Kidney (tissue), 14 donors: Measurements from ENCODE around the gene PEAK1. TPM values are rescaled to one million over a fixed set of nuclear protein-coding genes. Genes with fewer than 3 reads are reported as not detected.

Experiments
- DNase-seq, 5 donors: peaks; one replicate each; pipeline ENCODE4 v3.0.0-alpha.2; 2013 to 2020
- FAIRE-seq: peaks from 2 replicates; lab custom pipeline; 2012; peaks lifted over from hg19 to GRCh38; lab: Jason Lieb, UNC
- H3K27ac ChIP-seq, 2 donors: one replicate each; pipeline ENCODE4 v1.7.0; 2013; ENCODE audit warnings: low read depth in 2 of 2, low read length in 2 of 2, inconsistent platforms in 1 of 2
- H3K27me3 ChIP-seq: one replicate; pipeline ENCODE4 v1.7.1; 2013; ENCODE audit warnings: low read length, inconsistent platforms; ENCODE audit not compliant: control insufficient read depth, insufficient read depth
- H3K36me3 ChIP-seq, 3 donors: one replicate each; pipeline versions ENCODE4 v1.7.0 to v1.7.1; 2013; ENCODE audit warnings: low read length in 3 of 3, control low read depth in 1 of 3, inconsistent platforms in 1 of 3; ENCODE audit not compliant: insufficient read depth in 3 of 3, control insufficient read depth in 2 of 3
- H3K4me1 ChIP-seq, 3 donors: one replicate each; pipeline versions ENCODE4 v1.7.0 to v1.7.1; 2013; ENCODE audit warnings: low read length in 3 of 3, inconsistent platforms in 1 of 3, low read depth in 1 of 3; ENCODE audit not compliant: control insufficient read depth in 2 of 3, insufficient read depth in 2 of 3
- H3K4me3 ChIP-seq, 3 donors: one replicate each; pipeline versions ENCODE4 v1.7.0 to v1.8.1; 2013; ENCODE audit warnings: low read length in 3 of 3, control low read depth in 1 of 3, inconsistent platforms in 1 of 3
- H3K9ac ChIP-seq, 3 donors: one replicate each; pipeline versions ENCODE4 v1.7.0 to v1.7.1; 2013; ENCODE audit warnings: low read length in 3 of 3, control low read depth in 1 of 3, inconsistent platforms in 1 of 3
- H3K9me3 ChIP-seq, 3 donors: one replicate each; pipeline versions ENCODE4 v1.7.0 to v1.7.1; 2013; ENCODE audit warnings: low read length in 3 of 3, control low read depth in 1 of 3, inconsistent platforms in 1 of 3; ENCODE audit not compliant: control insufficient read depth in 2 of 3, insufficient read depth in 1 of 3
- CTCF ChIP-seq: IDR thresholded peaks from 3 replicates; pipeline ENCODE4 v1.5.1; 2012; ENCODE audit warnings: mild to moderate bottlenecking, moderate library complexity, borderline replicate concordance; ENCODE audit not compliant: insufficient read depth; ENCODE audit errors: extremely low read depth
- intact Hi-C: fragments of 100-400 bp; cut with DNase I; formaldehyde crosslinking; loops from one replicate; pipeline ENCODE4 v1.11.1; 2022
- polyA plus RNA-seq: library from polyadenylated mRNA; stranded (reverse); fragments of 350-450 nt; fragmentation: Illumina TruSeq; extraction: RNeasy Lipid Tissue Mini Kit (QIAGEN cat#74804); gene quantifications from one replicate; pipeline ENCODE4 v1.2.3, GENCODE V29; 2014; ENCODE audit warnings: low read depth, low replicate concordance; ENCODE audit not compliant: insufficient read depth
- total RNA-seq: library from RNA; stranded (reverse); fragmentation: NEBNext Ultra II Directional; extraction: Animal tissue kit (Norgen Biotek cat#: 25700); gene quantifications from one replicate; pipeline ENCODE4 v1.2.1, GENCODE V29; 2021
- donor health status: control.
- donor health status: control.
- donor health status: control.
- donor health status: control.
- donor health status: control.
- donor health status: DM: yes; HTN: yes; CAD: no.
- donor health status: Normal renal cell carcinoma (clear cell type).

Gene PEAK1
- total and polyA plus RNA-seq, 2 donors from 2014 or later = 2.9 to 50.3 TPM

DNA sequence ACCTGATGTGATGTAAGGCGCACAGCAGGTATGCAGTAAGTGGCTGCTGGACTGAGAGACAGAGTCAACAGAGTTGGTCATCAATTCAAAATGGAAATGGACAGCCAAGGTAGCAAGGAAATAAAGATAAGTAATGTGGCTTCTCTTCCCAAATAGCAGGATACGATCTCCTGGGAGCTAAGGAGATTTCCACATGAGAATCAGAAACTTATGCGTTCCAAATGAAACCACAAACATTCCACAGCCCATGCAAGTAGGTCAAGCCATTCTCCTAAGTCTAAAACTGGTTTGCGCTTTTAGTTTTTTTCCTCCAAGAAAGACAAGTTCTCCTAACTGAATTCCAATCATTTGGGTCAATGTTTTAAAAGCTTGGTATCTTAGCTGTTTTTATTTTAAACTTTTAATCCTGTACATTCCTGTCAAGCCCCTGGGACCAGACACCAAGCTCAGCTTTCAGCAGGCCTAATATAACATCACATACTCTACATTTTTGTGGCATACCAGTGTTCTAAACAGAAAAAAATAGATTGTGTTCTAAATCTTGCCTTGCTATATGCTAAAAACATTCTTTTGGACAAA, 275.3 kb downstream of the PEAK1 start:
- Histone ChIP-seq H3K9me3 (peaks cover 0 to 10% (median 0%) of the 10 kb centered on the region in 3 donors), H3K4me3 (no peak overlapping the region), H3K9ac (no peak overlapping the region), H3K4me1 (peaks cover 0 to 2% (median 0%) of the 10 kb centered on the region in 3 donors), H3K27ac (peak overlapping the region in 1 of 2 donors; percentile 50), H3K27me3 (no peaks in the 10 kb centered on the region), H3K36me3 (no peaks in the 10 kb centered on the region)
- TF ChIP-seq CTCF = no peak
- DNase-seq (peak in 3 of 5 donors; percentile 13 to 76 (median 49)), FAIRE-seq (no peak)
- intact Hi-C loops = no loop called here

- peak overlapping the region in 1 of 2 donors; percentile 50 for H3K27ac ChIP-seq
- no peaks in the 10 kb centered on the region for H3K27me3 ChIP-seq
- DNase-seq = no peak
- no peak for TF ChIP-seq CTCF
- H3K4me3 ChIP-seq = no peak overlapping the region
- H3K9ac ChIP-seq = no peak overlapping the region
- intact Hi-C loops = no loop called here
- FAIRE-seq = no peak
- peaks cover 0 to 10% (median 0%) of the 10 kb centered on the region in 3 donors for H3K9me3 ChIP-seq
- H3K36me3 ChIP-seq = peaks cover 0 to 3% (median 0%) of the 10 kb centered on the region in 3 donors
- H3K4me1 ChIP-seq = peaks cover 0 to 2% (median 0%) of the 10 kb centered on the region in 3 donors
Observed at GRCh38 chr15:77144026-77144425, 275.9 kb downstream of the PEAK1 start.

- intact Hi-C loops = no loop called here
Observed at GRCh38 chr15:77143616-77144015, 276.3 kb downstream of the PEAK1 start.

More at GRCh38 chr15:77143616-77144015, 276.3 kb downstream of the PEAK1 start:
- H3K4me3 ChIP-seq = no peak overlapping the region
- H3K36me3 ChIP-seq = peaks cover 0 to 3% (median 0%) of the 10 kb centered on the region in 3 donors
- no peak for TF ChIP-seq CTCF
- DNase-seq = no peak
- no peak overlapping the region for H3K9ac ChIP-seq
- peak overlapping the region in 1 of 2 donors; percentile 50 for H3K27ac ChIP-seq
- H3K4me1 ChIP-seq = peaks cover 0 to 2% (median 0%) of the 10 kb centered on the region in 3 donors
- H3K9me3 ChIP-seq = peaks cover 0 to 10% (median 0%) of the 10 kb centered on the region in 3 donors
- no peak for FAIRE-seq
- no peaks in the 10 kb centered on the region for H3K27me3 ChIP-seq
